SK-N-SH (cell line): ENCODE measurements around the gene CTSE. TPM values are rescaled to one million over a fixed set of nuclear protein-coding genes. Genes with fewer than 3 reads are reported as not detected.

ENCODE experiments used
- CTCF ChIA-PET: fragments of 300-600, 350-600 bp; formaldehyde crosslinking; extraction: SDS; loops from one replicate; lab custom pipeline; 2021; lab: Yijun Ruan, JAX
- POLR2A ChIA-PET: fragments of 350-600 bp; sonication (Branson Sonifier 250); formaldehyde crosslinking; extraction: SDS; loops from one replicate; lab custom pipeline; 2020; ENCODE audit warnings: antibody characterized with exemption, inconsistent platforms; lab: Yijun Ruan, JAX
- DNase-seq: peaks from one replicate; pipeline ENCODE4 v3.0.0; 2012
- H2AFZ ChIP-seq: fragments of 200-600 bp; sonication (generic); 2 replicates; pipeline ENCODE4 v1.8.1; 2016; ENCODE audit warnings: antibody characterized with exemption, mild to moderate bottlenecking, low read depth
- H3F3A ChIP-seq: fragments of 200-600 bp; sonication (generic); replicated peaks from 2 replicates; pipeline ENCODE3; 2016; ENCODE audit warnings: antibody characterized with exemption, mild to moderate bottlenecking; ENCODE audit not compliant: insufficient read depth
- H3K27ac ChIP-seq, 2 experiments: fragments of 200-500 bp in 1 of 2; fragments of 200-600 bp in 1 of 2; sonication (Bioruptor generic) in 1 of 2; sonication (generic), shearing (Covaris generic) in 1 of 2; 2 replicates each; pipeline versions ENCODE4 v1.5.1 to v1.6.1; 2014 to 2016; ENCODE audit warnings: low read depth in 2 of 2, inconsistent platforms in 1 of 2, low read length in 1 of 2, mild to moderate bottlenecking in 1 of 2, mixed read lengths in 1 of 2
- H3K27me3 ChIP-seq: fragments of 200-600 bp; sonication (generic), shearing (Covaris generic); 2 replicates; pipeline ENCODE4 v1.6.1; 2016; ENCODE audit warnings: mixed run types; ENCODE audit not compliant: insufficient read depth
- H3K36me3 ChIP-seq, 2 experiments: fragments of 200-500 bp in 1 of 2; fragments of 200-600 bp in 1 of 2; sonication (Bioruptor generic) in 1 of 2; sonication (generic) in 1 of 2; replicated peaks in 1 of 2; 2 replicates each; pipeline versions ENCODE3 to v1.5.1; 2014 to 2016; ENCODE audit warnings: low read length in 1 of 2, mild to moderate bottlenecking in 1 of 2; ENCODE audit not compliant: insufficient read depth in 2 of 2, control insufficient read depth in 1 of 2
- H3K4me1 ChIP-seq, 2 experiments: fragments of 200-500 bp in 1 of 2; fragments of 200-600 bp in 1 of 2; sonication (Bioruptor generic) in 1 of 2; sonication (generic), shearing (Covaris generic) in 1 of 2; 2 replicates each; pipeline versions ENCODE4 v1.5.1 to v1.6.1; 2014 to 2016; ENCODE audit warnings: low read depth in 1 of 2, low read length in 1 of 2, mixed run types in 1 of 2; ENCODE audit not compliant: insufficient read depth in 2 of 2, control insufficient read depth in 1 of 2
- H3K4me2 ChIP-seq: fragments of 200-600 bp; sonication (generic), shearing (Covaris generic); 2 replicates; pipeline ENCODE4 v1.6.1; 2017; ENCODE audit warnings: mixed run types
- H3K4me3 ChIP-seq, 2 experiments: fragments of 200-500 bp in 1 of 2; fragments of 200-600 bp in 1 of 2; sonication (Bioruptor generic) in 1 of 2; sonication (generic), shearing (Covaris generic) in 1 of 2; 2 replicates each; pipeline versions ENCODE4 v1.5.1 to v1.8.1; 2014 to 2016; ENCODE audit warnings: low read depth in 2 of 2, inconsistent platforms in 1 of 2, low read length in 1 of 2, mild to moderate bottlenecking in 1 of 2, mixed read lengths in 1 of 2, moderate library complexity in 1 of 2
- H3K79me2 ChIP-seq: fragments of 200-600 bp; sonication (generic); 2 replicates; pipeline ENCODE4 v1.8.1; 2017; ENCODE audit warnings: mild to moderate bottlenecking; ENCODE audit not compliant: insufficient read depth
- H3K9ac ChIP-seq: fragments of 200-600 bp; sonication (generic); 2 replicates; pipeline ENCODE4 v1.6.1; 2017; ENCODE audit warnings: mixed run types
- H3K9me2 ChIP-seq: fragments of 200-600 bp; sonication (generic); 2 replicates; pipeline ENCODE4 v1.6.1; 2017; ENCODE audit warnings: mixed run types
- H3K9me3 ChIP-seq: fragments of 200-600 bp; sonication (generic); 2 replicates; pipeline ENCODE4 v1.6.1; 2017; ENCODE audit warnings: mixed run types, mild to moderate bottlenecking, moderate library complexity
- H4K20me1 ChIP-seq: fragments of 200-600 bp; sonication (generic); 2 replicates; pipeline ENCODE4 v1.6.1; 2017; ENCODE audit warnings: mild to moderate bottlenecking, mixed run types; ENCODE audit not compliant: insufficient read depth
- CHD2 ChIP-seq: fragments of 150-350 bp; IDR thresholded peaks from 2 replicates; pipeline ENCODE4 v1.6.1; 2018; ENCODE audit warnings: low read length; ENCODE audit not compliant: partially characterized antibody
- ELF1 ChIP-seq: IDR thresholded peaks from 2 replicates; pipeline ENCODE4 v1.4.0; 2012
- EP300 ChIP-seq, 2 experiments: IDR thresholded peaks; 2 replicates each; pipeline versions ENCODE4 v1.4.0 to v1.6.1; 2012; ENCODE audit warnings: borderline replicate concordance in 1 of 2, low read depth in 1 of 2, low read length in 1 of 2
- FOXJ3 ChIP-seq: sonication (generic); formaldehyde crosslinking; IDR thresholded peaks from 2 replicates; pipeline ENCODE4 v1.5.1; 2020; ENCODE audit warnings: mild to moderate bottlenecking, missing genetic modification reagents
- GABPA ChIP-seq: IDR thresholded peaks from 2 replicates; pipeline ENCODE4 v1.4.0; 2012; ENCODE audit warnings: low read depth, mild to moderate bottlenecking
- GATA2 ChIP-seq: sonication (generic); formaldehyde crosslinking; IDR thresholded peaks from 2 replicates; pipeline ENCODE4 v1.5.0; 2020; ENCODE audit warnings: mild to moderate bottlenecking, missing genetic modification reagents
- JUND ChIP-seq: IDR thresholded peaks from 2 replicates; pipeline ENCODE4 v1.4.0; 2012
- MAX ChIP-seq: IDR thresholded peaks from 2 replicates; pipeline ENCODE4 v1.4.0; 2012; ENCODE audit warnings: low read depth
- MXI1 ChIP-seq: IDR thresholded peaks from 2 replicates; pipeline ENCODE4 v1.6.1; 2012; ENCODE audit warnings: mild to moderate bottlenecking, low read depth, low read length, improper control_type of control experiment
- NFIC ChIP-seq: IDR thresholded peaks from 2 replicates; pipeline ENCODE4 v1.4.0; 2012; ENCODE audit warnings: borderline replicate concordance
- RAD21 ChIP-seq: IDR thresholded peaks from 2 replicates; pipeline ENCODE4 v1.6.1; 2012; ENCODE audit warnings: mild to moderate bottlenecking, low read length
- RCOR1 ChIP-seq: fragments of 150-350 bp; IDR thresholded peaks from 2 replicates; pipeline ENCODE4 v1.6.1; 2017; ENCODE audit warnings: antibody characterized with exemption, low read length
- REST ChIP-seq: IDR thresholded peaks from 2 replicates; pipeline ENCODE4 v1.6.1; 2012; ENCODE audit warnings: mild to moderate bottlenecking, low read depth, low read length, moderate library complexity
- RFX5 ChIP-seq: IDR thresholded peaks from 2 replicates; pipeline ENCODE4 v1.6.1; 2012; ENCODE audit warnings: mild to moderate bottlenecking, improper control_type of control experiment, low read length
- RXRA ChIP-seq: IDR thresholded peaks from 2 replicates; pipeline ENCODE4 v1.4.0; 2012; ENCODE audit warnings: low read depth, mild to moderate bottlenecking, borderline replicate concordance
- SIN3A ChIP-seq: IDR thresholded peaks from 2 replicates; pipeline ENCODE4 v1.6.1; 2012; ENCODE audit warnings: low read depth, mild to moderate bottlenecking, low read length, moderate library complexity, borderline replicate concordance
- WGBS: methylation state at CpG from one replicate; pipeline ENCODE4 v1.1.6; 2017; ENCODE audit warnings: low lambda C conversion rate; 5-methylcytosine and 5-hydroxymethylcytosine counted together
- polyA plus RNA-seq, 3 experiments: library from polyadenylated mRNA; depleted of rRNA; stranded (reverse); fragments of >200 nt; gene quantifications; 2 replicates each; pipeline ENCODE4 v1.2.3, GENCODE V29; 2012
- TF ChIP-seq, protein P1 (sequence below): IDR thresholded peaks from 2 replicates; pipeline ENCODE4 v1.4.0; 2012; ENCODE audit warnings: low read depth, borderline replicate concordance

Gene CTSE
- polyA plus RNA-seq, 1 of the 3 experiments (the other 2 are of a cell fraction): not detected

DNA sequence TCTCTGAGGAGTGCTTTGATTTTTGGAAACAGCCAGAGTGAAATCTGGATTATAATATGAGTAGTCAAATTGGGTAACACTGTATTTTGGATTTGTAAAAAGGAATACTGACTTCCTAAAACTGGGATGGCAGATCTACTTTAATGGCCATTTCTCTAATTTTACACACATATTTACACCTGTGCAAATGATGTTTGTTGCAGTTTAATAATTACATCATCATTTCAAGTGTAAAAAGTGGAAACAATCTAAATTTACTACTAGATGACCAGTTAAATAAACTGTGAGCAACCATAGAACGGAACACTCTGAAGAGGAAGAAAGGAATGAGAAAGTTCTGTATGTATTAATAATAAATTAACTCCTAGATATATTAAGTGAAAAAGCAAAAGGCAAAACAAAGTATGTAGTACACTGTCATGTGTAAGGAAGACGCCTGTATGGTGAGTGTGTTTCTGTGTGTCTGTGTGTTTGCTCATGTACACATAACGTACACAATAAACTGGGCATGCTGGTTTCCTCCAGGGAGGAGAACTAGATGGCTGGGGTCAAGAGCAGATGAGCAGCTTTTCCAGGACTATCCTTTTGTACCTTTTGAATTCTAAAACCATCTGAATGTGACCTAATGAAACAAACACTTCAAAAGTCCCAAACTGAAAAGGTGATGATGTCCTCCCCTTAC is 26.4 kb upstream of the CTSE start:
- Histone ChIP-seq H4K20me1 (no peaks in the 10 kb centered on the region), H3K9me2 (no peaks in the 10 kb centered on the region), H3K4me2 (no peak overlapping the region), H3K79me2 (no peaks in the 10 kb centered on the region), H3K36me3 (no peaks in the 10 kb centered on the region), H3K4me3 (no peak overlapping the region), H2AFZ (no peak overlapping the region), H3K9ac (no peak overlapping the region), H3K27ac (no peak overlapping the region), H3K4me1 (no peaks in the 10 kb centered on the region), H3K9me3 (peaks cover 6% of the 10 kb centered on the region; the same call in 1 of the 2 replicates), H3K27me3 (peaks cover 11% of the 10 kb centered on the region; the same call in 1 of the 2 replicates), H3F3A (no peaks in the 10 kb centered on the region)
- ChIA-PET CTCF (no interaction called here), POLR2A (no interaction called here)
- 63% methylated on average over 3 of the region's 3 CpGs for WGBS
- TF ChIP-seq RAD21: no peak
- TF ChIP-seq EP300 (IDR thresholded peaks at IDR 0.05; ENCODE audit: borderline replicate concordance in 1 of 2, low read depth in 1 of 2, low read length in 1 of 2): no peak
- TF ChIP-seq MAX: no peak
- TF ChIP-seq GABPA: no peak
- TF ChIP-seq SIN3A: no peak
- TF ChIP-seq GATA2 (CRISPR knock-in tag): no peak
- TF ChIP-seq JUND: no peak
- DNase-seq: no peak

- no peak overlapping the region for H3K4me3 ChIP-seq
- no peaks in the 10 kb centered on the region for H4K20me1 ChIP-seq
- no peak for DNase-seq
- CTCF ChIA-PET: no interaction called here
- no peak for TF ChIP-seq RXRA
- TF ChIP-seq, protein P1, sequence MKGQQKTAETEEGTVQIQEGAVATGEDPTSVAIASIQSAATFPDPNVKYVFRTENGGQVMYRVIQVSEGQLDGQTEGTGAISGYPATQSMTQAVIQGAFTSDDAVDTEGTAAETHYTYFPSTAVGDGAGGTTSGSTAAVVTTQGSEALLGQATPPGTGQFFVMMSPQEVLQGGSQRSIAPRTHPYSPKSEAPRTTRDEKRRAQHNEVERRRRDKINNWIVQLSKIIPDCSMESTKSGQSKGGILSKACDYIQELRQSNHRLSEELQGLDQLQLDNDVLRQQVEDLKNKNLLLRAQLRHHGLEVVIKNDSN: no peak
- TF ChIP-seq JUND: no peak
- TF ChIP-seq RCOR1: no peak
- TF ChIP-seq CHD2: no peak
- TF ChIP-seq GATA2 (CRISPR knock-in tag): no peak
- TF ChIP-seq NFIC: no peak
- TF ChIP-seq ELF1: no peak
- TF ChIP-seq MXI1: no peak
- TF ChIP-seq REST: no peak
- no peak for TF ChIP-seq FOXJ3 (CRISPR knock-in tag)
- no peak for TF ChIP-seq MAX
- TF ChIP-seq RFX5: no peak
- no peak for TF ChIP-seq SIN3A
- TF ChIP-seq, all 33 proteins: peak for 0
- no peaks in the 10 kb centered on the region for H3K79me2 ChIP-seq
- H3F3A ChIP-seq: no peaks in the 10 kb centered on the region
- H3K4me2 ChIP-seq: no peak overlapping the region
- no peaks in the 10 kb centered on the region for H3K36me3 ChIP-seq
- H3K27me3 ChIP-seq: peaks cover 11% of the 10 kb centered on the region; the same call in 1 of the 2 replicates
- no peaks in the 10 kb centered on the region for H3K4me1 ChIP-seq
- peaks cover 6% of the 10 kb centered on the region; the same call in 1 of the 2 replicates for H3K9me3 ChIP-seq
- no peak overlapping the region for H3K9ac ChIP-seq
- H3K27ac ChIP-seq: no peak overlapping the region
- H3K9me2 ChIP-seq: no peaks in the 10 kb centered on the region
- no peak overlapping the region for H2AFZ ChIP-seq
- POLR2A ChIA-PET: no interaction called here
Observed at GRCh38 chr1:206049293-206049692, 25.6 kb upstream of the CTSE start.
